Heart left ventricle (tissue), 13 donors: ENCODE data around the gene CYB5A.

Experiments used
- POLR2A ChIP-seq, 2 donors: fragments of 450-650 bp; IDR thresholded peaks; one replicate each; pipeline ENCODE4 v1.6.1; 2017; ENCODE audit warnings: antibody characterized with exemption in 2 of 2, mild to moderate bottlenecking in 2 of 2, moderate library complexity in 2 of 2
- TF ChIP-seq, protein P1 (sequence below), 12 donors: fragments of 200-600 bp; sonication (generic) in 4 of 12; IDR thresholded peaks; one replicate each; pipeline versions ENCODE4 v1.5.0 to v1.8.0; 2018 to 2022; ENCODE audit warnings: antibody characterized with exemption in 12 of 12, mild to moderate bottlenecking in 5 of 12
- donor health status: ischemic (EF 13 %, LVEDD 7.1; RV severe dilation, severe dysfunction).
- donor health status: DM: no; HTN: yes; CAD: no.
- donor health status: DM: no; HTN: no; CAD: no.
- donor health status: ischemic (EF 25% LVEDD 6.9; RV normal size, moderate dysfunction).
- donor health status: ischemic (EF 25% LVEDD 5.7; RV mildly dilated, moderate dysfunction).
- donor health status: ischemic (EF 35%, LVEDD 5.7; RV mildly dilated, moderate dysfunction).
- donor health status: nonischemic (EF 11% LVEDD 7.7; RV severe dilation, severe dysfunction).
- donor health status: DM: yes; HTN: yes; CAD: no.
- donor health status: PGD.
- donor health status: ischemic (EF 29% LVEDD 5.4; RV normal size, mild dysfunction).
- donor health status: nonischemic (EF 23%, LVEDD 6.1; RV moderate dilation, normal function).

DNA sequence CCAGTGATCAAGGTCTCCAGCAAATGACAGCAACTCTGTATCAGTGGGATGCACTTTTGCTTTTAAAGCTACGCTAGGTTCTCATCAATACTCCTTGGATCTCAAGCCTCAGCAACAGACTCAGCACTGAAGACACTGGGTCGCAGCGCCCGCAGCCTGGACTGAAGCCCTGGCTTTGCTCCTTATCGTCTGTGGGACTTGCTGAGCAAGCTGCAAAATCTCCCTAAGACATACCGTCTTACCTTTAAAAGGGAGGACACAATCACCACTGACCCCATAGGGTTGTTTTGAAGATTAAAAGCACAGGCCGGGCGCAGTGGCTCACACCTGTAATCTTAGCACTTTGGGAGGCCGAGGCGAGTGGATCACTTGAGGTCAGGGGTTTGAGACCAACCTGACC lies 8.1 kb downstream of the CYB5A start:
- no peak for TF ChIP-seq POLR2A (IDR thresholded peaks at IDR 0.05)
- TF ChIP-seq, protein P1, sequence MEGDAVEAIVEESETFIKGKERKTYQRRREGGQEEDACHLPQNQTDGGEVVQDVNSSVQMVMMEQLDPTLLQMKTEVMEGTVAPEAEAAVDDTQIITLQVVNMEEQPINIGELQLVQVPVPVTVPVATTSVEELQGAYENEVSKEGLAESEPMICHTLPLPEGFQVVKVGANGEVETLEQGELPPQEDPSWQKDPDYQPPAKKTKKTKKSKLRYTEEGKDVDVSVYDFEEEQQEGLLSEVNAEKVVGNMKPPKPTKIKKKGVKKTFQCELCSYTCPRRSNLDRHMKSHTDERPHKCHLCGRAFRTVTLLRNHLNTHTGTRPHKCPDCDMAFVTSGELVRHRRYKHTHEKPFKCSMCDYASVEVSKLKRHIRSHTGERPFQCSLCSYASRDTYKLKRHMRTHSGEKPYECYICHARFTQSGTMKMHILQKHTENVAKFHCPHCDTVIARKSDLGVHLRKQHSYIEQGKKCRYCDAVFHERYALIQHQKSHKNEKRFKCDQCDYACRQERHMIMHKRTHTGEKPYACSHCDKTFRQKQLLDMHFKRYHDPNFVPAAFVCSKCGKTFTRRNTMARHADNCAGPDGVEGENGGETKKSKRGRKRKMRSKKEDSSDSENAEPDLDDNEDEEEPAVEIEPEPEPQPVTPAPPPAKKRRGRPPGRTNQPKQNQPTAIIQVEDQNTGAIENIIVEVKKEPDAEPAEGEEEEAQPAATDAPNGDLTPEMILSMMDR (IDR thresholded peaks at IDR 0.05) = no peak
